Measurements from ENCODE around the gene EXOSC10. TPM values are rescaled to one million over a fixed set of nuclear protein-coding genes. Genes with fewer than 3 reads are reported as not detected.
"Not testable (repeated sequence)": the region's sequence is repeated elsewhere in the genome, so short reads cannot be mapped to it uniquely, and the experiment has no call there.

The EXOSC10 gene
- total RNA-seq, 2 donors from 2014 or later: 48.0 to 55.2 TPM

- H3K27me3 ChIP-seq: no peaks in the 10 kb centered on the region
- no peak overlapping the region for H3K4me3 ChIP-seq
- H3K27ac ChIP-seq: no peak overlapping the region
- no peaks in the 10 kb centered on the region for H3K9me3 ChIP-seq
- TF ChIP-seq CTCF (IDR thresholded peaks at IDR 0.05): no peak
- H3K36me3 ChIP-seq: peaks cover 8% of the 10 kb centered on the region
- DNase-seq: no peak
- no peak overlapping the region for H3K9ac ChIP-seq (ENCODE audit: low read depth in 2 of 2, low read length in 2 of 2)
- intact Hi-C loops (cut with DNase I): no loop called here
- H3K4me1 ChIP-seq: no peaks in the 10 kb centered on the region
Measured at GRCh38 chr1:11064942-11065341, 34.7 kb downstream of the EXOSC10 start.

DNA sequence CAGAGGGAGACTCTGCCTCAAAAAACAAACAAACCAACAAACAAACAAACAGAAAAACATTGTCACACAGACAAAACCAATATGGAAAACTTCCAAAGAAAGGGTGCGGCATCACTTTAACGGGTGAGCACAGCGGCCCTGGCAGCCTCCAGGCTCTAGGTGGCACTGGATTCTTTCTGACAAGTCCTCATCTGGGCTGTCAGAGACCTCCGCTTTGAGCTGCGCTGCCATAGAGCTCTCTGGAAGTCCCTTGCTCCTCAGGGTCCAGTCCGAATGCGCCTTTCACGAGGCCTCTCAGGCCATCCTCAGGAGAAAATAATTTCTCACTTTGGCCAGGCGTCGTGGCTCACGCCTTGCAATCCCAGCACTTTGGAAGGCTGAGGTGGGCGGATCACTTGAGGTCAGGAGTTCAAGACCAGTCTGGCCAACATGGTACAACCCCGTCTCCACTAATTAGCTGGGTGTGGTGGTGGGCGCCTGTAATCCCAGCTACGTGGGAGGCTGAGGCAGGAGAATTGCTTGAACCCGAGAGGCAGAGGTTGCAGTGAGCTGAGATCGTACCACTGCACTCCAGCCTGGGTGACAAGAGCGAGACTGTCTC is 35.6 kb downstream of the EXOSC10 start:
- DNase-seq; H3K4me3 ChIP-seq; H3K4me1 ChIP-seq; intact Hi-C loops (cut with DNase I); H3K9me3 ChIP-seq; H3K36me3 ChIP-seq; H3K27ac ChIP-seq; H3K9ac ChIP-seq (ENCODE audit: low read depth in 2 of 2, low read length in 2 of 2); H3K27me3 ChIP-seq: not testable (repeated sequence)

- no peak for DNase-seq
- TF ChIP-seq CTCF (IDR thresholded peaks at IDR 0.05): no peak
- no peak overlapping the region for H3K27ac ChIP-seq
- no peak overlapping the region for H3K4me3 ChIP-seq
- intact Hi-C loops (cut with DNase I): no loop called here
- H3K36me3 ChIP-seq: no peaks in the 10 kb centered on the region
- no peaks in the 10 kb centered on the region for H3K9me3 ChIP-seq
- no peak overlapping the region for H3K9ac ChIP-seq (ENCODE audit: low read depth in 2 of 2, low read length in 2 of 2)
- H3K27me3 ChIP-seq: no peaks in the 10 kb centered on the region
- no peaks in the 10 kb centered on the region for H3K4me1 ChIP-seq
Measured at GRCh38 chr1:11062965-11063401, 36.7 kb downstream of the EXOSC10 start.

- H3K9ac ChIP-seq (ENCODE audit: low read depth in 2 of 2, low read length in 2 of 2): no peak overlapping the region
- H3K27me3 ChIP-seq: no peaks in the 10 kb centered on the region
- TF ChIP-seq CTCF (IDR thresholded peaks at IDR 0.05): no peak
- no peak overlapping the region for H3K4me3 ChIP-seq
- intact Hi-C loops (cut with DNase I): no loop called here
- H3K9me3 ChIP-seq: no peaks in the 10 kb centered on the region
- H3K36me3 ChIP-seq: no peaks in the 10 kb centered on the region
- no peak overlapping the region for H3K27ac ChIP-seq
- H3K4me1 ChIP-seq: no peaks in the 10 kb centered on the region
- no peak for DNase-seq
Measured at GRCh38 chr1:11061652-11062365, 37.9 kb downstream of the EXOSC10 start.

DNA sequence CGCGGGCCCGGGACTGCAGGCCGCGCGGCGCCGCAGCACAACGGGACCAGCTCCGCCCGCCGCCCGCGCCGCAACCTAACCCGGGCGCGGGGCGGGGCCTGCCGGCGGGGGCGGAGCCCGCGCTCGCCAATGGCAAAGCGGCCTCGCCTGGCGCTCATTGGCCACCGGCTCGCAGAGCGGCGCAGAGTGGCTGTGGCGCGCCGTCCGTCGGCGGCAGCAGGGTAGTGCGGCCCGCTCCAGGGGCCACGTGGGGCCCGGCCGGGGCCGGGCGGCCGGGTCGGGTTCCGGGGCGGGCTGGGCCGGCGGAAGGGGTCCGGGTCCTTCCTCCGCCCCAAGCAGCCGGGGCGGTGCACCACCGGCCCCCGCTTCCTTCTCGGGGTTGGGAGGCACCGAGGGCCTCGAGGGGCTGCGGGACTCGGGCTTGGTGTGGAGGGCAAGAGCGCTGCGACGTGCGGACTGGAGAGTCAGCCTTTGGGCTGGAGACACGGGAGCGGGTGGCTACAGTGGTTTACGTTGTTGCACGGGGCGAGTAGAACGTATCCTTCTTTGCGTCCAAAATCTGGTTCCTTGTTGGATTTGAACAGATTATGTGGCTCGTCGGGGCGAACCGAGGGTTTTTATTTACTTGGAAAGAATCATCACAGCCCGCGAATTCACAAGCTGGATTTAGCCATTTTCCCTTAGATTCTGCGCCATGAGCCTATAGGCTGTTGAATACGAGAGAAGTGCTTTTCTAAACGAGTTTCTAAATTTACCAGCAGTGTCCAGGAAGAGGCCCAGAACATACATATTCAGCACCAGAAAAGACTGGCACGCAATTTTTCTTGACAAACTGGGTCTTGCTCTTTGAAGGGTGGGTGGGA is 39.5 kb downstream of the EXOSC10 start, which contains the start of gene SRM:
Gene SRM (minus strand): TSS at position 51 of the 863 bp plus-strand sequence. CDS start 75 bp downstream, outside the sequence.
- peak within 1 kb of the TSS; percentile 99 for H3K4me3 ChIP-seq
- intact Hi-C loops (cut with DNase I): no loop called here
- H3K9ac ChIP-seq (ENCODE audit: low read depth in 2 of 2, low read length in 2 of 2): peak within 1 kb of the TSS; percentile 88 to 95
- H3K36me3 ChIP-seq: no peaks in the 10 kb centered on the region
- DNase-seq: peak; percentile 89
- peak within 1 kb of the TSS; percentile 75 for H3K27ac ChIP-seq
- TF ChIP-seq CTCF (IDR thresholded peaks at IDR 0.05): peak; percentile 35
- H3K27me3 ChIP-seq: no peaks in the 10 kb centered on the region
- H3K9me3 ChIP-seq: no peaks in the 10 kb centered on the region
- H3K4me1 ChIP-seq: no peaks in the 10 kb centered on the region
